Liver (tissue), 9 donors: ENCODE data around the gene CTNNA2. TPM values are rescaled to one million over a fixed set of nuclear protein-coding genes. Genes with fewer than 3 reads are reported as not detected.

ENCODE experiments used
- DNase-seq: peaks from one replicate; pipeline ENCODE4 v3.0.0-alpha.2; 2017; ENCODE audit warnings: low spot score
- H3K27ac ChIP-seq, 2 donors: one replicate each; pipeline ENCODE4 v1.7.0; 2013; ENCODE audit warnings: inconsistent platforms in 2 of 2, low read length in 2 of 2, control low read depth in 1 of 2, low read depth in 1 of 2, mild to moderate bottlenecking in 1 of 2
- H3K27me3 ChIP-seq, 4 donors: one replicate each; pipeline versions ENCODE4 v1.6.1 to v1.7.0; 2013; ENCODE audit warnings: low read length in 3 of 4, inconsistent platforms in 1 of 4, mild to moderate bottlenecking in 1 of 4, moderate library complexity in 1 of 4; ENCODE audit not compliant: control insufficient read depth in 4 of 4, insufficient read depth in 4 of 4
- H3K36me3 ChIP-seq, 4 donors: one replicate each; pipeline versions ENCODE4 v1.6.1 to v1.7.0; 2013; ENCODE audit warnings: low read length in 3 of 4, mild to moderate bottlenecking in 3 of 4, low read depth in 1 of 4, moderate library complexity in 1 of 4; ENCODE audit not compliant: control insufficient read depth in 4 of 4, insufficient read depth in 3 of 4
- H3K4me1 ChIP-seq, 4 donors: one replicate each; pipeline versions ENCODE4 v1.6.1 to v1.7.0; 2013; ENCODE audit warnings: low read length in 3 of 4, mild to moderate bottlenecking in 3 of 4, moderate library complexity in 1 of 4; ENCODE audit not compliant: control insufficient read depth in 4 of 4, insufficient read depth in 4 of 4
- H3K4me3 ChIP-seq, 3 donors: one replicate each; pipeline versions ENCODE4 v1.6.1 to v1.7.0; 2013; ENCODE audit warnings: low read length in 3 of 3, control low read depth in 1 of 3, low read depth in 1 of 3, mild to moderate bottlenecking in 1 of 3
- H3K9ac ChIP-seq, 2 donors: one replicate each; pipeline ENCODE4 v1.7.0; 2013; ENCODE audit warnings: low read length in 2 of 2, mild to moderate bottlenecking in 2 of 2, moderate library complexity in 2 of 2, control low read depth in 1 of 2, low read depth in 1 of 2
- H3K9me3 ChIP-seq, 4 donors: one replicate each; pipeline versions ENCODE4 v1.6.1 to v1.7.0; 2013; ENCODE audit warnings: low read length in 3 of 4; ENCODE audit not compliant: control insufficient read depth in 4 of 4
- FOXA1 ChIP-seq: IDR thresholded peaks from 2 replicates; pipeline ENCODE4 v1.6.1; 2016; ENCODE audit warnings: antibody characterized with exemption
- GABPA ChIP-seq, 2 donors: IDR thresholded peaks in 1 of 2; conservative IDR thresholded peaks in 1 of 2; 2 replicates each; pipeline ENCODE4 v1.6.1; 2016; ENCODE audit warnings: antibody characterized with exemption in 2 of 2, mild to moderate bottlenecking in 1 of 2, moderate library complexity in 1 of 2
- NR2F2 ChIP-seq: IDR thresholded peaks from 2 replicates; pipeline ENCODE4 v1.6.1; 2016; ENCODE audit warnings: antibody characterized with exemption
- RAD21 ChIP-seq, 2 donors: IDR thresholded peaks; 2 replicates each; pipeline ENCODE4 v1.6.1; 2016; ENCODE audit warnings: antibody characterized with exemption in 2 of 2, mild to moderate bottlenecking in 2 of 2
- RXRA ChIP-seq, 2 donors: IDR thresholded peaks; 2 replicates each; pipeline ENCODE4 v1.6.1; 2017 to 2018; ENCODE audit warnings: antibody characterized with exemption in 2 of 2, mild to moderate bottlenecking in 1 of 2
- SP1 ChIP-seq: IDR thresholded peaks from 2 replicates; pipeline ENCODE4 v1.6.1; 2018; ENCODE audit warnings: antibody characterized with exemption, mild to moderate bottlenecking
- YY1 ChIP-seq: IDR thresholded peaks from 2 replicates; pipeline ENCODE4 v1.6.1; 2016; ENCODE audit warnings: antibody characterized with exemption, mild to moderate bottlenecking
- WGBS: extraction: QIAGEN DNeasy Blood & Tissue Kit; methylation state at CpG from one replicate; pipeline ENCODE4 v1.1.7; 2013; 5-methylcytosine and 5-hydroxymethylcytosine counted together
- polyA plus RNA-seq, 2 donors: library from polyadenylated mRNA; stranded (reverse) in 1 of 2; unstranded in 1 of 2; fragments of 200-250 nt in 1 of 2; fragments of >200 nt in 1 of 2; fragmentation: Nextera tagmentation in 1 of 2; extraction: Ambion mirVana in 1 of 2; gene quantifications; one replicate each; pipeline versions ENCODE4 v1.2.1 to v1.2.3, GENCODE V29; 2013 to 2015
- total RNA-seq, 2 donors: library from RNA; depleted of rRNA; stranded (reverse); fragments of >200 nt; gene quantifications; one replicate each; pipeline ENCODE4 v1.2.3, GENCODE V29; 2014
- TF ChIP-seq, protein P1 (sequence below): IDR thresholded peaks from 2 replicates; pipeline ENCODE4 v1.6.1; 2016; ENCODE audit warnings: antibody characterized with exemption, mild to moderate bottlenecking
- TF ChIP-seq, protein P2 (sequence below): IDR thresholded peaks from 2 replicates; pipeline ENCODE4 v1.6.1; 2016; ENCODE audit warnings: antibody characterized with exemption
- TF ChIP-seq, protein P3 (sequence below): IDR thresholded peaks from 2 replicates; pipeline ENCODE4 v1.6.1; 2016; ENCODE audit warnings: antibody characterized with exemption
- TF ChIP-seq, protein P4 (sequence below): fragments of 150-350 bp; IDR thresholded peaks from 2 replicates; pipeline ENCODE4 v1.5.1; 2017; ENCODE audit warnings: improper control_type of control experiment, low read depth, low read length; ENCODE audit not compliant: missing input control
- donor health status: healthy.
- donor health status: healthy.
- donor health status: healthy.
- donor health status: healthy.
- donor health status: healthy.

CTNNA2 gene
- total and polyA plus RNA-seq, 4 donors = 0.05 TPM; not detected in 3

DNA sequence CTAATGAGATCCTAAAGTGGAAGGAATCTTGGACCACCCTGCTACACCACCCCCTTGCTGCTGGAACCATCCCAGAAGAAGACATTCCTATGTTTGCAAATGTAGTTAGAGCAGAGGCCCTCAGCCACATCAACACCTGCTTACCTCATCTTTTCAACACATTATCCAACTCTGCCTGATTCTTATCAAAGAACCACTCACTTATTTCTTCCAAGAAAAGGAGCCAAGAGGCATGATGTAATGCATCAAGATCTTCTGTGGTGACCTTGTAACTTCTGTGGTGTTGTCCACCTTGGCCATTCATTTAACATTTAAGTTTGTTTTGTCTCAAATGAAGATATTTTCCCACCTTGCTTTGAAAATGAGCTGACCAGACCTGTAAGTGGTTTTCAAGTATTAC is 338.1 kb downstream of the CTNNA2 start:
- no peaks in the 10 kb centered on the region for H3K4me1 ChIP-seq
- no peak for DNase-seq

DNA sequence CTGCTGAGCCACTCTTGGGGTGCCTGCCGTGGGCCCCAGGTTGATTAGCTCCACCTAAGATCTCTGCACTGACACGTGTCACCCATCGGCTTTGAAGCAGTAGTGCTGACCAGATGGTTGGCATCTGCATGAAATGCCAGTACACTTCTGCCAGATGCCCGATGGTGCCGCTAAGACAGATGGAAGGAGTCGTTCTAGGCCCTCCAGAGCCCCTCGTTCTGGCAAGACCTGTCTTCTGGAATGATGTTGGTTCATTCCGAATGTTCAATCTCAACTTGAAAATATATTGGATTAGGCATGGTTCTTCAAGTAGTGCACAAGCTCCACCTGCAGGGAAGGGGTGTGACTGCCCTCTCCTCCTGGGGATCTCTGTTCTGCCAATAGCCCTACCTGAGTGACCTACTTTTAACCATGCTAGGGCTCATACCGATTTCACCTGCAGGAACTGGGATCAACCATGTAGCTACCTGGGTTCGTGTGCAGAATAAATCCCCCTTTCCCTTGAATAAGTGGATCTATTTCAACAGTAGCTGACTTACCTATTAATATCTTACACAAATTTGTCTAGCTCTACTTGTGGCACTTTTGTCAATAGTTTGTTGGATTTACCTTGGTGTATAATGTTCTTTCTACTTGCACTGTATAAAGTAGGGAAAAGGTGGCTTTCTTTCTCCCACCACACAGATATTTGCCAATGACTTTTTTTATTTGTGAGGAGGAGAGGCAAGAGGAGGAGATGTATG is 342.6 kb downstream of the CTNNA2 start:
- WGBS = 53% methylated on average over 10 of the region's 10 CpGs
- no peak overlapping the region for H3K27ac ChIP-seq
- no peaks in the 10 kb centered on the region for H3K36me3 ChIP-seq
- TF ChIP-seq, protein P1, sequence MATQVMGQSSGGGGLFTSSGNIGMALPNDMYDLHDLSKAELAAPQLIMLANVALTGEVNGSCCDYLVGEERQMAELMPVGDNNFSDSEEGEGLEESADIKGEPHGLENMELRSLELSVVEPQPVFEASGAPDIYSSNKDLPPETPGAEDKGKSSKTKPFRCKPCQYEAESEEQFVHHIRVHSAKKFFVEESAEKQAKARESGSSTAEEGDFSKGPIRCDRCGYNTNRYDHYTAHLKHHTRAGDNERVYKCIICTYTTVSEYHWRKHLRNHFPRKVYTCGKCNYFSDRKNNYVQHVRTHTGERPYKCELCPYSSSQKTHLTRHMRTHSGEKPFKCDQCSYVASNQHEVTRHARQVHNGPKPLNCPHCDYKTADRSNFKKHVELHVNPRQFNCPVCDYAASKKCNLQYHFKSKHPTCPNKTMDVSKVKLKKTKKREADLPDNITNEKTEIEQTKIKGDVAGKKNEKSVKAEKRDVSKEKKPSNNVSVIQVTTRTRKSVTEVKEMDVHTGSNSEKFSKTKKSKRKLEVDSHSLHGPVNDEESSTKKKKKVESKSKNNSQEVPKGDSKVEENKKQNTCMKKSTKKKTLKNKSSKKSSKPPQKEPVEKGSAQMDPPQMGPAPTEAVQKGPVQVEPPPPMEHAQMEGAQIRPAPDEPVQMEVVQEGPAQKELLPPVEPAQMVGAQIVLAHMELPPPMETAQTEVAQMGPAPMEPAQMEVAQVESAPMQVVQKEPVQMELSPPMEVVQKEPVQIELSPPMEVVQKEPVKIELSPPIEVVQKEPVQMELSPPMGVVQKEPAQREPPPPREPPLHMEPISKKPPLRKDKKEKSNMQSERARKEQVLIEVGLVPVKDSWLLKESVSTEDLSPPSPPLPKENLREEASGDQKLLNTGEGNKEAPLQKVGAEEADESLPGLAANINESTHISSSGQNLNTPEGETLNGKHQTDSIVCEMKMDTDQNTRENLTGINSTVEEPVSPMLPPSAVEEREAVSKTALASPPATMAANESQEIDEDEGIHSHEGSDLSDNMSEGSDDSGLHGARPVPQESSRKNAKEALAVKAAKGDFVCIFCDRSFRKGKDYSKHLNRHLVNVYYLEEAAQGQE = no peak
- TF ChIP-seq NR2F2 = no peak
- TF ChIP-seq, protein P2, sequence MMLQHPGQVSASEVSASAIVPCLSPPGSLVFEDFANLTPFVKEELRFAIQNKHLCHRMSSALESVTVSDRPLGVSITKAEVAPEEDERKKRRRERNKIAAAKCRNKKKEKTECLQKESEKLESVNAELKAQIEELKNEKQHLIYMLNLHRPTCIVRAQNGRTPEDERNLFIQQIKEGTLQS = no peak
- TF ChIP-seq GABPA (IDR thresholded peaks at IDR 0.05 in 1 of 2, conservative IDR thresholded peaks at IDR 0.05 in 1 of 2) = no peak
- no peak for TF ChIP-seq FOXA1
- TF ChIP-seq, protein P3, sequence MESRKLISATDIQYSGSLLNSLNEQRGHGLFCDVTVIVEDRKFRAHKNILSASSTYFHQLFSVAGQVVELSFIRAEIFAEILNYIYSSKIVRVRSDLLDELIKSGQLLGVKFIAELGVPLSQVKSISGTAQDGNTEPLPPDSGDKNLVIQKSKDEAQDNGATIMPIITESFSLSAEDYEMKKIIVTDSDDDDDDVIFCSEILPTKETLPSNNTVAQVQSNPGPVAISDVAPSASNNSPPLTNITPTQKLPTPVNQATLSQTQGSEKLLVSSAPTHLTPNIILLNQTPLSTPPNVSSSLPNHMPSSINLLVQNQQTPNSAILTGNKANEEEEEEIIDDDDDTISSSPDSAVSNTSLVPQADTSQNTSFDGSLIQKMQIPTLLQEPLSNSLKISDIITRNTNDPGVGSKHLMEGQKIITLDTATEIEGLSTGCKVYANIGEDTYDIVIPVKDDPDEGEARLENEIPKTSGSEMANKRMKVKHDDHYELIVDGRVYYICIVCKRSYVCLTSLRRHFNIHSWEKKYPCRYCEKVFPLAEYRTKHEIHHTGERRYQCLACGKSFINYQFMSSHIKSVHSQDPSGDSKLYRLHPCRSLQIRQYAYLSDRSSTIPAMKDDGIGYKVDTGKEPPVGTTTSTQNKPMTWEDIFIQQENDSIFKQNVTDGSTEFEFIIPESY = no peak
- no peak for TF ChIP-seq SP1
- TF ChIP-seq, protein P4, sequence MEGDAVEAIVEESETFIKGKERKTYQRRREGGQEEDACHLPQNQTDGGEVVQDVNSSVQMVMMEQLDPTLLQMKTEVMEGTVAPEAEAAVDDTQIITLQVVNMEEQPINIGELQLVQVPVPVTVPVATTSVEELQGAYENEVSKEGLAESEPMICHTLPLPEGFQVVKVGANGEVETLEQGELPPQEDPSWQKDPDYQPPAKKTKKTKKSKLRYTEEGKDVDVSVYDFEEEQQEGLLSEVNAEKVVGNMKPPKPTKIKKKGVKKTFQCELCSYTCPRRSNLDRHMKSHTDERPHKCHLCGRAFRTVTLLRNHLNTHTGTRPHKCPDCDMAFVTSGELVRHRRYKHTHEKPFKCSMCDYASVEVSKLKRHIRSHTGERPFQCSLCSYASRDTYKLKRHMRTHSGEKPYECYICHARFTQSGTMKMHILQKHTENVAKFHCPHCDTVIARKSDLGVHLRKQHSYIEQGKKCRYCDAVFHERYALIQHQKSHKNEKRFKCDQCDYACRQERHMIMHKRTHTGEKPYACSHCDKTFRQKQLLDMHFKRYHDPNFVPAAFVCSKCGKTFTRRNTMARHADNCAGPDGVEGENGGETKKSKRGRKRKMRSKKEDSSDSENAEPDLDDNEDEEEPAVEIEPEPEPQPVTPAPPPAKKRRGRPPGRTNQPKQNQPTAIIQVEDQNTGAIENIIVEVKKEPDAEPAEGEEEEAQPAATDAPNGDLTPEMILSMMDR = no peak
- TF ChIP-seq RXRA (IDR thresholded peaks at IDR 0.05) = no peak
- TF ChIP-seq RAD21 (IDR thresholded peaks at IDR 0.05) = no peak
- no peak for TF ChIP-seq YY1
- no peak for DNase-seq
- H3K9me3 ChIP-seq = no peaks in the 10 kb centered on the region
- H3K27me3 ChIP-seq = peaks cover 0 to 5% (median 0%) of the 10 kb centered on the region in 4 donors
- H3K4me3 ChIP-seq = no peak overlapping the region
- H3K9ac ChIP-seq = no peak overlapping the region
- no peaks in the 10 kb centered on the region for H3K4me1 ChIP-seq

More for the DNA sequence above, 338.1 kb downstream of the CTNNA2 start:
- H3K9ac ChIP-seq = no peak overlapping the region
- H3K27ac ChIP-seq = no peak overlapping the region
- no peaks in the 10 kb centered on the region for H3K9me3 ChIP-seq
- no peak overlapping the region for H3K4me3 ChIP-seq
- TF ChIP-seq, protein P2 = no peak
- no peak for TF ChIP-seq SP1
- TF ChIP-seq RXRA (IDR thresholded peaks at IDR 0.05) = no peak
- no peak for TF ChIP-seq YY1
- peaks cover 0 to 5% (median 0%) of the 10 kb centered on the region in 4 donors for H3K27me3 ChIP-seq
- no peaks in the 10 kb centered on the region for H3K36me3 ChIP-seq
